Calu3 (cell line): Measurements from ENCODE around the gene TAF1D. TPM values are rescaled to one million over a fixed set of nuclear protein-coding genes. Genes with fewer than 3 reads are reported as not detected.

Experiments used
- BruUV-seq: library from RNA; stranded (reverse); fragments of 400-500 nt; replicated peaks from 2 replicates; lab custom pipeline; 2021; lab: Mats Ljungman, UMichigan
- CTCF ChIA-PET: fragments of 300-600 bp; sonication (Branson Sonifier 250); formaldehyde crosslinking; loops from one replicate; lab custom pipeline; 2022; ENCODE audit warnings: antibody characterized with exemption; lab: Charles Lee
- DNase-seq: peaks from one replicate; pipeline ENCODE4 v3.0.0; 2022
- H3K27ac Mint-ChIP-seq: one replicate; pipeline ENCODE4 v1.8.0; 2022; ENCODE audit warnings: mixed read lengths; ENCODE audit not compliant: unreplicated experiment
- H3K27me3 Mint-ChIP-seq: one replicate; pipeline ENCODE4 v1.8.0; 2022; ENCODE audit warnings: mixed read lengths; ENCODE audit not compliant: unreplicated experiment
- H3K36me3 Mint-ChIP-seq: one replicate; pipeline ENCODE4 v1.8.0; 2022; ENCODE audit warnings: mild to moderate bottlenecking, moderate library complexity, mixed read lengths; ENCODE audit not compliant: insufficient read depth, unreplicated experiment
- H3K4me1 Mint-ChIP-seq: one replicate; pipeline ENCODE4 v1.8.0; 2022; ENCODE audit warnings: mild to moderate bottlenecking, low read depth, mixed read lengths; ENCODE audit not compliant: unreplicated experiment
- H3K4me3 Mint-ChIP-seq: one replicate; pipeline ENCODE4 v1.8.0; 2022; ENCODE audit warnings: mild to moderate bottlenecking, low read depth, moderate library complexity, mixed read lengths; ENCODE audit not compliant: unreplicated experiment
- H3K9me3 Mint-ChIP-seq: one replicate; pipeline ENCODE4 v1.8.0; 2022; ENCODE audit warnings: low read depth, mixed read lengths; ENCODE audit not compliant: unreplicated experiment
- intact Hi-C: fragments of 100-400 bp; cut with micrococcal nuclease; formaldehyde crosslinking; loops from one replicate; pipeline ENCODE4 v1.10.0; 2022; ENCODE audit not compliant: unreplicated experiment
- total RNA-seq: library from RNA; stranded (reverse); gene quantifications from 2 replicates; pipeline ENCODE4 v1.2.3, GENCODE V29; 2022
- TF ChIP-seq, protein P1 (sequence below): fragments of 200-600 bp; IDR thresholded peaks from one replicate; pipeline ENCODE4 v1.8.0; 2022; ENCODE audit warnings: antibody characterized with exemption; ENCODE audit not compliant: unreplicated experiment

TAF1D gene
- total RNA-seq, 1 experiment from 2014 or later, result 107 TPM

DNA sequence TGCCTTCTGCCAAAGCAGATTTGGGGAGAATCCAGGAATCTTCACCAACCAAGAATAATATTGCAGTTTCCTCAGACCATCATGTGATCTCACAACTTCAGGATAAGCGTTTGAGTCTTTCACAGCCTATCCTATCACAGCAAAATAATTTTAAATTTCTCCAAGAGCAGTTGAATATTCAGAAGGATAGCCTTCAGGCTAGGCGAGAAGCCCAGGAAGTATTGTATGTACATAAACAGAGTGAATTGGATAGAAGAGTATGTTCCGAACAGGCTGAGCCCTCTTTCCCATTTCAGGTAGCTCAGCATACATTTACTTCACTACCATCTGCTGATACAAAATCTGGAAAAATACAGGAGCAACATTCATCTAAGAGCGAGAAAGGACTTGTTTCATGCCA, 43.7 kb downstream of the TAF1D start:
- Mint-ChIP-seq H3K4me3 (no peak overlapping the region), H3K27ac (no peak overlapping the region), H3K36me3 (peaks cover 11% of the 10 kb centered on the region), H3K27me3 (no peaks in the 10 kb centered on the region), H3K9me3 (no peaks in the 10 kb centered on the region), H3K4me1 (no peaks in the 10 kb centered on the region)
- TF ChIP-seq, protein P1, sequence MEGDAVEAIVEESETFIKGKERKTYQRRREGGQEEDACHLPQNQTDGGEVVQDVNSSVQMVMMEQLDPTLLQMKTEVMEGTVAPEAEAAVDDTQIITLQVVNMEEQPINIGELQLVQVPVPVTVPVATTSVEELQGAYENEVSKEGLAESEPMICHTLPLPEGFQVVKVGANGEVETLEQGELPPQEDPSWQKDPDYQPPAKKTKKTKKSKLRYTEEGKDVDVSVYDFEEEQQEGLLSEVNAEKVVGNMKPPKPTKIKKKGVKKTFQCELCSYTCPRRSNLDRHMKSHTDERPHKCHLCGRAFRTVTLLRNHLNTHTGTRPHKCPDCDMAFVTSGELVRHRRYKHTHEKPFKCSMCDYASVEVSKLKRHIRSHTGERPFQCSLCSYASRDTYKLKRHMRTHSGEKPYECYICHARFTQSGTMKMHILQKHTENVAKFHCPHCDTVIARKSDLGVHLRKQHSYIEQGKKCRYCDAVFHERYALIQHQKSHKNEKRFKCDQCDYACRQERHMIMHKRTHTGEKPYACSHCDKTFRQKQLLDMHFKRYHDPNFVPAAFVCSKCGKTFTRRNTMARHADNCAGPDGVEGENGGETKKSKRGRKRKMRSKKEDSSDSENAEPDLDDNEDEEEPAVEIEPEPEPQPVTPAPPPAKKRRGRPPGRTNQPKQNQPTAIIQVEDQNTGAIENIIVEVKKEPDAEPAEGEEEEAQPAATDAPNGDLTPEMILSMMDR, result no peak
- DNase-seq, result no peak
- CTCF ChIA-PET, result no interaction called here
- intact Hi-C loops, result no loop called here
- no TSS peak for BruUV-seq

DNA sequence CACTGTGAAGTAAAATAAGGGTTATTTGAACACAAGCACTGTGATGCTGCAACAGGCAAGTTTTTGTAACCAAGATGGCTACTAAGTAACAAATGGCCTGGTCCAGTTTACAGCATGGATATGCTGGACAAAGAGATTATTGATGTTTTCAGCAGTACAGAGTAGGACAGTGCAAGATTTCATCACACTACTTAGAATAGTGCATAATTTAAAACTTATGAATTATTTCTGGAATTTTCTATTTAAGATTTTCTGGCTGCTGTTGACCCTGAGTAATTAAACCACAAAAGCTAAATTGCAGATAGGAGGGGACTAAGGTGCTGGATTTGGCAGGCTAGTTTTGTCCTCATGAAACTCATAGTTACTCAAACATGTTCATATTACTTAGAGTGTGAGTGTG, 46.7 kb downstream of the TAF1D start:
- CTCF ChIA-PET, result no interaction called here
- Mint-ChIP-seq H3K9me3 (no peaks in the 10 kb centered on the region), H3K4me1 (no peaks in the 10 kb centered on the region), H3K27me3 (no peaks in the 10 kb centered on the region), H3K4me3 (no peak overlapping the region), H3K27ac (no peak overlapping the region), H3K36me3 (peaks cover 10% of the 10 kb centered on the region)
- TF ChIP-seq, protein P1, result no peak
- no peak for DNase-seq
- BruUV-seq, result no TSS peak
- intact Hi-C loops, result no loop called here

DNA sequence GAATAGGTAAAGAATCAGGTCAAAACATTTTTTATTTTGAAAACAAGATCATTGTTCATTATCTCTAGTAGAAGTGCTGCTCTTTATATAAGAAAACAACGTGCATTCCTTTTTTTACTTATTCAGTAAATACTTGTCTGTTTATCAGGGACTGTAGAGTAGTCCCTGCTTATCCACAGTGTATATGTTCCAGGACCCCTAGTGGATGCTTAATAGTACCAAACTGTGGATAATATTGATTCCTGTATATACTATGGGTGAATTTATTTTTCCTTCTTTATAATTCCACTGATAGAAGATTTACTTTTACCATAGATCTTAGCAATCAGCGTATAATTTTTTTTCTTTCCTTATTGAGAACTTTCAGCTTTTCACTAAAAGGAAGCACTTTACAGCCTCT, 47.2 kb downstream of the TAF1D start:
- Mint-ChIP-seq H3K4me3 (no peak overlapping the region), H3K36me3 (peaks cover 5% of the 10 kb centered on the region), H3K27ac (no peak overlapping the region), H3K27me3 (no peaks in the 10 kb centered on the region), H3K4me1 (no peaks in the 10 kb centered on the region), H3K9me3 (no peaks in the 10 kb centered on the region)
- TF ChIP-seq, protein P1, result no peak
- CTCF ChIA-PET, result no interaction called here
- no peak for DNase-seq
- intact Hi-C loops, result no loop called here
- no TSS peak for BruUV-seq

DNA sequence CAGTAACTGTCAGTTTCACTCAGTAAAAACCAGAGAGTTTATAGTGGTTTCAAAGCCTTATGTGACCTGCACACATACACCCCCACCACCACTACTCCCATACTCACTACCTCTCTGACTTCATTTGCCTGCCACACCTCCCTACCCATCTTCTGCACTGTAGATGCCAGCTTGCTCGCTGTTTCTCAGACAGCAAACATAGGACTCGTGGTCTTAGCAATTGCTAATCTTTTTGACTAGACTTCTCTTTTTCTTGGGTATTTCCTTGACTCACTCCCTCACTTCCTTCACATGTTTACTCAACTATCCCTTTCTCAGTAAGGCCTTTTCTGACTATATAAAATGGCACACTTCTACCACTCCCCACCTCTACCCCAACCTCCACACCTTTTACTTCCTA, 52.1 kb downstream of the TAF1D start:
- CTCF ChIA-PET, result no interaction called here
- H3K27me3 Mint-ChIP-seq, result no peaks in the 10 kb centered on the region
- peaks cover 5% of the 10 kb centered on the region for H3K36me3 Mint-ChIP-seq
- no TSS peak for BruUV-seq
- TF ChIP-seq, protein P1, result no peak
- DNase-seq, result no peak
- H3K27ac Mint-ChIP-seq, result peak overlapping the region; percentile 70
- no peak overlapping the region for H3K4me3 Mint-ChIP-seq
- intact Hi-C loops, result no loop called here
- H3K4me1 Mint-ChIP-seq, result no peaks in the 10 kb centered on the region
- no peaks in the 10 kb centered on the region for H3K9me3 Mint-ChIP-seq
